MCF 10A (cell line): ENCODE measurements around the gene IFIT5. TPM values are rescaled to one million over a fixed set of nuclear protein-coding genes. Genes with fewer than 3 reads are reported as not detected.
"Not testable (repeated sequence)": the region's sequence is repeated elsewhere in the genome, so short reads cannot be mapped to it uniquely, and the experiment has no call there.

Experiments used
- BruUV-seq: library from RNA; stranded (reverse); fragments of 400-500 nt; replicated peaks from 2 replicates; lab custom pipeline; 2021; lab: Mats Ljungman, UMichigan
- CTCF ChIA-PET: fragments of 300-600 bp; sonication (Branson Sonifier 250); formaldehyde crosslinking; extraction: SDS; loops from one replicate; lab custom pipeline; 2021; ENCODE audit warnings: antibody characterized with exemption, inconsistent platforms; lab: Yijun Ruan, JAX
- POLR2A ChIA-PET: fragments of 300-600, 350-650 bp; sonication (Branson Sonifier 250); formaldehyde crosslinking; extraction: SDS; loops from one replicate; lab custom pipeline; 2020; ENCODE audit warnings: antibody characterized with exemption, inconsistent platforms; lab: Yijun Ruan, JAX
- DNase-seq: peaks from one replicate; pipeline ENCODE4 v3.0.0-alpha.2; 2018; ENCODE audit not compliant: unreplicated experiment
- H3K27ac Mint-ChIP-seq: one replicate; pipeline ENCODE4 v1.8.0; 2022; ENCODE audit warnings: mild to moderate bottlenecking, low read depth, mixed read lengths; ENCODE audit not compliant: unreplicated experiment
- H3K27me3 Mint-ChIP-seq: one replicate; pipeline ENCODE4 v1.8.0; 2022; ENCODE audit warnings: mixed read lengths; ENCODE audit not compliant: insufficient read depth, unreplicated experiment
- H3K36me3 Mint-ChIP-seq: one replicate; pipeline ENCODE4 v1.8.0; 2022; ENCODE audit warnings: mild to moderate bottlenecking, moderate library complexity, mixed read lengths; ENCODE audit not compliant: insufficient read depth, unreplicated experiment
- H3K4me1 Mint-ChIP-seq: one replicate; pipeline ENCODE4 v1.8.0; 2022; ENCODE audit warnings: mixed read lengths; ENCODE audit not compliant: insufficient read depth, unreplicated experiment
- H3K4me3 Mint-ChIP-seq: one replicate; pipeline ENCODE4 v1.8.0; 2022; ENCODE audit warnings: mild to moderate bottlenecking, moderate library complexity, mixed read lengths; ENCODE audit not compliant: unreplicated experiment
- H3K9me3 Mint-ChIP-seq: one replicate; pipeline ENCODE4 v1.8.0; 2022; ENCODE audit warnings: mixed read lengths; ENCODE audit not compliant: unreplicated experiment
- intact Hi-C: fragments of 100-400 bp; cut with micrococcal nuclease; formaldehyde crosslinking; loops from 2 replicates; pipeline ENCODE4 v1.14.1; 2022
- total RNA-seq: library from RNA; stranded (reverse); gene quantifications from 2 replicates; pipeline ENCODE4 v1.2.3, GENCODE V29; 2022
- TF ChIP-seq, protein P1 (sequence below): fragments of 200-600 bp; IDR thresholded peaks from one replicate; pipeline ENCODE4 v1.8.0; 2022; ENCODE audit warnings: antibody characterized with exemption, mild to moderate bottlenecking; ENCODE audit not compliant: unreplicated experiment

Gene IFIT5
- total RNA-seq, 1 experiment from 2014 or later, result 11.2 TPM

DNA sequence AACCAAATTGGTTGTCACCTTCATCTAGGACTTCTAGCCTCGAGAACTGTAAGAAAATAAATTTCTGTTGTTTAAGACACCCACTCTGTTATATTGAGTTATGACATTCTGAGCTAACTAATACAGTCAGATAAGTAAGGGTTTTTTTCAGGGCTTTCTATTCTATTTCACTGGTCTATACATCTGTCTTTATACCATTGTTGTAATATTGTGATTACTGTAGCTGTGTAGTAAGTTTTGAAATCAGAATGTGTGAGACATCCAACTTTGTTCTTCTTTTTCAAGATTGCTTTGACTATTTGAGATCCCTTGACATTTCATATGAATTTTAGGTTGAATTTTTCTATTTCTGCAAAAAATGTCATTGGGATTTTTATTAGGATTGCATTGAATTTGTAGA, 14.4 kb upstream of the IFIT5 start:
- DNase-seq, result no peak
- H3K9me3 Mint-ChIP-seq, result no peaks in the 10 kb centered on the region
- H3K4me1 Mint-ChIP-seq, result no peaks in the 10 kb centered on the region
- intact Hi-C loops, result no loop called here
- ChIA-PET CTCF (interaction anchor here (1.0 kb wide), 1 partner anchor 30 kb away, joined by 3 read pairs; no protein-coding TSS in a partner anchor), POLR2A (interaction anchor here (0.6 kb wide), 1 partner anchor 17 kb away, joined by 3 read pairs; no protein-coding TSS in a partner anchor)
- H3K27me3 Mint-ChIP-seq, result no peaks in the 10 kb centered on the region
- TF ChIP-seq, protein P1, sequence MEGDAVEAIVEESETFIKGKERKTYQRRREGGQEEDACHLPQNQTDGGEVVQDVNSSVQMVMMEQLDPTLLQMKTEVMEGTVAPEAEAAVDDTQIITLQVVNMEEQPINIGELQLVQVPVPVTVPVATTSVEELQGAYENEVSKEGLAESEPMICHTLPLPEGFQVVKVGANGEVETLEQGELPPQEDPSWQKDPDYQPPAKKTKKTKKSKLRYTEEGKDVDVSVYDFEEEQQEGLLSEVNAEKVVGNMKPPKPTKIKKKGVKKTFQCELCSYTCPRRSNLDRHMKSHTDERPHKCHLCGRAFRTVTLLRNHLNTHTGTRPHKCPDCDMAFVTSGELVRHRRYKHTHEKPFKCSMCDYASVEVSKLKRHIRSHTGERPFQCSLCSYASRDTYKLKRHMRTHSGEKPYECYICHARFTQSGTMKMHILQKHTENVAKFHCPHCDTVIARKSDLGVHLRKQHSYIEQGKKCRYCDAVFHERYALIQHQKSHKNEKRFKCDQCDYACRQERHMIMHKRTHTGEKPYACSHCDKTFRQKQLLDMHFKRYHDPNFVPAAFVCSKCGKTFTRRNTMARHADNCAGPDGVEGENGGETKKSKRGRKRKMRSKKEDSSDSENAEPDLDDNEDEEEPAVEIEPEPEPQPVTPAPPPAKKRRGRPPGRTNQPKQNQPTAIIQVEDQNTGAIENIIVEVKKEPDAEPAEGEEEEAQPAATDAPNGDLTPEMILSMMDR, result no peak
- no peak overlapping the region for H3K27ac Mint-ChIP-seq
- no peak overlapping the region for H3K4me3 Mint-ChIP-seq
- H3K36me3 Mint-ChIP-seq, result no peaks in the 10 kb centered on the region
- BruUV-seq, result no TSS peak

DNA sequence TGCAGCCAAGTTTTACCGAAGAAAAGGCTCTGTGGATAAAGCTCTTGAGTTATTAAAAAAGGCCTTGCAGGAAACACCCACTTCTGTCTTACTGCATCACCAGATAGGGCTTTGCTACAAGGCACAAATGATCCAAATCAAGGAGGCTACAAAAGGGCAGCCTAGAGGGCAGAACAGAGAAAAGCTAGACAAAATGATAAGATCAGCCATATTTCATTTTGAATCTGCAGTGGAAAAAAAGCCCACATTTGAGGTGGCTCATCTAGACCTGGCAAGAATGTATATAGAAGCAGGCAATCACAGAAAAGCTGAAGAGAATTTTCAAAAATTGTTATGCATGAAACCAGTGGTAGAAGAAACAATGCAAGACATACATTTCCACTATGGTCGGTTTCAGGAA, 11.3 kb upstream of the IFIT5 start:
- no peaks in the 10 kb centered on the region for H3K9me3 Mint-ChIP-seq
- H3K36me3 Mint-ChIP-seq, result peaks cover 5% of the 10 kb centered on the region
- TF ChIP-seq, protein P1, result no peak
- BruUV-seq, result no TSS peak
- POLR2A ChIA-PET, result interaction anchor here (1.4 to 2.3 kb wide), 2 partner anchors 10 to 11 kb away, joined by 4 to 6 read pairs; partner anchors contain the start of gene IFIT1
- intact Hi-C loops, result no loop called here
- H3K27ac Mint-ChIP-seq, result no peak overlapping the region
- H3K4me3 Mint-ChIP-seq, result no peak overlapping the region
- no peaks in the 10 kb centered on the region for H3K4me1 Mint-ChIP-seq
- H3K27me3 Mint-ChIP-seq, result no peaks in the 10 kb centered on the region
- CTCF ChIA-PET, result interaction anchor here (0.6 to 0.8 kb wide), 2 partner anchors 10 to 11 kb away, joined by 3 to 4 read pairs; partner anchors contain the start of gene IFIT5
- no peak for DNase-seq

DNA sequence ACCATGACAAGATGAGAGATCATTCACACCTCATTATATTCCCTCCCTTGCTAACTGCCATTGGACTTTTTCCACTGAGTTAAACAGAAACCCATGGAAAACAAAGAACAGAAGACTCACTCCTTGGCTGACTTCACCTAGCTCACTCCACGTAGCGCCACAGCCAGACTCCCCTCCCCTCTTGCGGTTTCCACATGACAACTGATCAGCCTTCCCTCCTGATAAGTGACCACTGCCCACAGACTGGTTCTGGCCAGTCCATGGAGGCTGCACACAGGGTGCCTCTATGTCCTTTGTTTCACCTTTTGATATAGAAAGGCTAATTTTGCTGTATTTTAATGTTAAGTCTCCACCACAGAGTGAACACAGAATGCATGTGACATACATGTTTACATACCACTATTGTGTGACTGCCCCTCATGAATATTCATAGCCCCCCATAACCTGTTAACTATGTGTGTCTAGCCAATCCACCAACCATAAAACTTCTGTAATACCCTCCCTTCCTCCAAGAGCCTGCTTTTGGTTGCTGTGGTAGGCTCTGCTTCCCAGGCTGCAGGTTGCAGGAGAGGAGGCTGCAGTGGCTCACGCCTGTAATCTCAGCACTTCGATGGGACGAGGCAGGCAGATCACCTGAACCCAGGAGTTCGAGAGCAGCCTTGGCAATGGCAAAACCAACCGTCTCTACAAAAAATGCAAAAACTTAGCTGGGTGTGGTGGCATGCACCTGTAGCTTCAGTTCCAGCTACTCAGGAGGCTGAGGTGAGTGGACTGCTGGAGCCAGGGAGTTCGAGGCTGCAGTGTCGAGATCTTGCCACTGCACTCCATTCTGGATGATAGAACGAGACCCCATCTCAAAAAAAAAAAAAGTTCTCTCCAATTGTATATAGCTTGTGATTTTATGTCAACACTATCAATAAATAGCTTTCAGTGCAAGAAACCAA, 10.0 kb upstream of the IFIT5 start:
- ChIA-PET POLR2A (interaction anchor here (2.3 kb wide), 1 partner anchor 11 kb away, joined by 6 read pairs; the partner anchor contains the start of gene IFIT1), CTCF (interaction anchor here (0.6 to 1.6 kb wide), 3 partner anchors 9 to 192 kb away, joined by 3 to 4 read pairs (median 3); partner anchors contain the start of gene IFIT5)
- H3K4me3 Mint-ChIP-seq, result no peak overlapping the region
- no peak overlapping the region for H3K27ac Mint-ChIP-seq
- H3K4me1 Mint-ChIP-seq, result no peaks in the 10 kb centered on the region
- TF ChIP-seq, protein P1, result no peak
- H3K9me3 Mint-ChIP-seq, result no peaks in the 10 kb centered on the region
- H3K27me3 Mint-ChIP-seq, result no peaks in the 10 kb centered on the region
- intact Hi-C loops, result no loop called here
- no TSS peak for BruUV-seq
- DNase-seq, result no peak
- H3K36me3 Mint-ChIP-seq, result peaks cover 5% of the 10 kb centered on the region

DNA sequence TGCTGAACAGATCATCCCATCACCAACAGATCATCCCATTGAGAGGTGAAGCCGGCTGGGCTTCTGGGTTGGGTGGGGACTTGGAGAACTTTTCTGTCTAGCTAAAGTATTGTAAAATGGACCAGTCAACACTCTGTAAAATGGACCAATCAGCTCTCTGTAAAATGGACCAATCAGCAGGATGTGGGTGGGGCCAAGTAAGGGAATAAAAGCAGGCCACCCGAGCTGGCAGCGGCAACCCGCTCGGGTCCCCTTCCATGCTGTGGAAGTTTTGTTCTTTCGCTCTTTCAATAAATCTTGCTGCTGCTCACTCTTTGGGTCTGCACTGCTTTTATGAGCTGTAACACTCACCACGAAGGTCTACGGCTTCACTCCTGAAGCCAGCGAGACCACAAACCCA, 8.2 kb upstream of the IFIT5 start:
- H3K27ac Mint-ChIP-seq, POLR2A ChIA-PET, H3K4me3 Mint-ChIP-seq, H3K36me3 Mint-ChIP-seq, intact Hi-C loops, DNase-seq, H3K9me3 Mint-ChIP-seq, BruUV-seq, H3K27me3 Mint-ChIP-seq, H3K4me1 Mint-ChIP-seq: not testable (repeated sequence)
- CTCF ChIA-PET, result interaction anchor here (0.8 kb wide), 1 partner anchor 157 kb away, joined by 3 read pairs; no protein-coding TSS in a partner anchor

DNA sequence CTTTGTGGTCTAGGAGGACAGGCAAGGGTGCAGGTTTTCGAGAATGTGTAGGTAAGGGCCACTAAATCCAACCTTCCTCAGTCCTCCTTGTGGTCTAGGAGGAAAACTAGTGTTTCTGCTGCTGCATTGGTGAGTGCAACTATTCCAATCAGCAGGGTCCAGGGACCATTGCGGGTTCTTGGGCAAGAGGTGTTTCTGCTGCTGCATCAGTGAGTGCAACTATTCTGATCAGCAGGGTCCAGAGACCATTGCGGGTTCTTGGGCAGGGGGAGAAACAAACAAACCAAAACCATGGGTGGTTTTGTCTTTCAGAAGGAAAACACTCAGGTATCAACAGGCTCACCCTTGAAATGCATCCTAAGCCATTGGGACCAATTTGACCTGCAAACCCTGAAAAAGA, 6.6 kb upstream of the IFIT5 start:
- BruUV-seq, H3K27ac Mint-ChIP-seq, H3K9me3 Mint-ChIP-seq, intact Hi-C loops, H3K36me3 Mint-ChIP-seq, H3K27me3 Mint-ChIP-seq, CTCF ChIA-PET, H3K4me3 Mint-ChIP-seq, H3K4me1 Mint-ChIP-seq, DNase-seq: not testable (repeated sequence)
- POLR2A ChIA-PET, result interaction anchor here (0.9 kb wide), 1 partner anchor 16 kb away, joined by 3 read pairs; the partner anchor contains the start of gene IFIT1

DNA sequence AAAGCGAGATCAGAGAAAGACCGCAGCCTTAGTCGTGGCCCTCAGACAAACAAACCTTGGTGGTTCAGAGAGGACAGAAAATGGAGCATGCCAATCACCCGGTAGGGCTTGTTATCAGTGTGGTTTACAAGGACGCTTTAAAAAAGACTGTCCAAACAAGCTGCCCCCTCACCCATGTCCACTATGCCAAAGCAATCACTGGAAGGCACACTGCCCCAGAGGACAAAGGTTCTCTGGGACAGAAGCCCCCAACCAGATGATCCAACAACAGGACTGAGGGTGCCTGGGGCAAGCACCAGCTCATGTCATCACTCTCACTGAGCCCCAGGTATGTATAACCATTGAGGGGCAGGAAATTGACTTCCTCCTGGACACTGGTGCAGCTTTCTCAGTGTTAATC, 5.1 kb upstream of the IFIT5 start:
- H3K4me1 Mint-ChIP-seq, H3K4me3 Mint-ChIP-seq, DNase-seq, H3K9me3 Mint-ChIP-seq, H3K36me3 Mint-ChIP-seq, intact Hi-C loops, H3K27me3 Mint-ChIP-seq, BruUV-seq, H3K27ac Mint-ChIP-seq: not testable (repeated sequence)
- ChIA-PET CTCF (interaction anchor here (1.1 kb wide), 1 partner anchor 17 kb away, joined by 4 read pairs; the partner anchor contains the start of gene IFIT1), POLR2A (interaction anchor here (0.9 kb wide), 1 partner anchor 13 kb away, joined by 3 read pairs; no protein-coding TSS in a partner anchor)
